HCT116 (cell line): Measurements from ENCODE around the gene RANBP6.

Experiments used
- CTCF ChIP-seq, 3 experiments: fragments of 200-600 bp in 1 of 3; sonication (generic) in 1 of 3; IDR thresholded peaks in 2 of 3; conservative IDR thresholded peaks in 1 of 3; 2 replicates each; pipeline ENCODE4 v1.5.1; 2012 to 2017; ENCODE audit warnings: low read depth in 2 of 3, low read length in 2 of 3, antibody characterized with exemption in 1 of 3, borderline replicate concordance in 1 of 3, control low read depth in 1 of 3, mild to moderate bottlenecking in 1 of 3, mixed read lengths in 1 of 3, mixed run types in 1 of 3, moderate library complexity in 1 of 3; ENCODE audit not compliant: insufficient read depth in 1 of 3
- EGR1 ChIP-seq: IDR thresholded peaks from 2 replicates; pipeline ENCODE4 v1.6.1; 2012; ENCODE audit warnings: low read depth
- EZH2 ChIP-seq: fragments of 200-600 bp; sonication (generic); IDR thresholded peaks from 2 replicates; pipeline ENCODE4 v1.6.1; 2017; ENCODE audit warnings: antibody characterized with exemption, mixed run types
- MAX ChIP-seq: IDR thresholded peaks from 2 replicates; pipeline ENCODE4 v1.6.1; 2012
- RAD21 ChIP-seq: IDR thresholded peaks from 2 replicates; pipeline ENCODE4 v1.6.1; 2012; ENCODE audit warnings: low read depth, mild to moderate bottlenecking
- REST ChIP-seq: IDR thresholded peaks from 2 replicates; pipeline ENCODE4 v1.6.1; 2012; ENCODE audit warnings: low read depth
- ZBTB33 ChIP-seq: IDR thresholded peaks from 2 replicates; pipeline ENCODE4 v1.6.1; 2011; ENCODE audit warnings: mild to moderate bottlenecking, low read length, moderate library complexity; ENCODE audit not compliant: insufficient replicate concordance; ENCODE audit errors: extremely low read depth

- TF ChIP-seq CTCF (IDR thresholded peaks at IDR 0.05 in 2 of 3, conservative IDR thresholded peaks at IDR 0.05 in 1 of 3; ENCODE audit: borderline replicate concordance in 1 of 3, insufficient read depth in 1 of 3, low read depth in 2 of 3, low read length in 2 of 3): no peak
- no peak for TF ChIP-seq EZH2
- TF ChIP-seq MAX: no peak
- TF ChIP-seq RAD21: no peak
- no peak for TF ChIP-seq ZBTB33
- TF ChIP-seq REST: no peak
- no peak for TF ChIP-seq EGR1
Measured at GRCh38 chr9:5988265-5988664, 27.2 kb downstream of the RANBP6 start.
